GM12801 (cell line): Measurements from ENCODE around the gene MCAM.

ENCODE experiments used
- TF ChIP-seq, protein P1 (sequence below): IDR thresholded peaks from one replicate; pipeline ENCODE4 v1.5.1; 2011; ENCODE audit warnings: control low read depth; ENCODE audit not compliant: insufficient read length; ENCODE audit errors: extremely low read depth

MCAM gene

DNA sequence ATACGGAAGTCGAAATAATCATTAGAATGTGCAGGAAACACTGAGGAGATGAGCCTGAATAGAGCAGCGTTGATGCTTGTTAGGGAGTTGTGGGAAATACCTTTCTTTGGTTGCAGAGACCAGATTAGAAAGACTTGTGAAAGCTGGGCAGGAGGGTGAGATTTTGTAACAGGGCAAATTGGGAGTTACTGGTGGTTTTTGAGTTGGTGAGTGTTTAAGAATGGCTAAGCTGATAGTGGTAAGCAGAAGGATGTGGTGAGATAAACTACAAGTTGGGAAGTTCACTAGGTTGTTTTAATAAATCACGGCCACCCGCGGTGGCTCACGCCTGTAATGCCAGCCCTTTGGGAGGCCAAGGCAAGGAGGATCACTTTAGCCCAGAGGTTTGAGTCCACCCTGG, 34.4 kb downstream of the MCAM start:
- TF ChIP-seq, protein P1, sequence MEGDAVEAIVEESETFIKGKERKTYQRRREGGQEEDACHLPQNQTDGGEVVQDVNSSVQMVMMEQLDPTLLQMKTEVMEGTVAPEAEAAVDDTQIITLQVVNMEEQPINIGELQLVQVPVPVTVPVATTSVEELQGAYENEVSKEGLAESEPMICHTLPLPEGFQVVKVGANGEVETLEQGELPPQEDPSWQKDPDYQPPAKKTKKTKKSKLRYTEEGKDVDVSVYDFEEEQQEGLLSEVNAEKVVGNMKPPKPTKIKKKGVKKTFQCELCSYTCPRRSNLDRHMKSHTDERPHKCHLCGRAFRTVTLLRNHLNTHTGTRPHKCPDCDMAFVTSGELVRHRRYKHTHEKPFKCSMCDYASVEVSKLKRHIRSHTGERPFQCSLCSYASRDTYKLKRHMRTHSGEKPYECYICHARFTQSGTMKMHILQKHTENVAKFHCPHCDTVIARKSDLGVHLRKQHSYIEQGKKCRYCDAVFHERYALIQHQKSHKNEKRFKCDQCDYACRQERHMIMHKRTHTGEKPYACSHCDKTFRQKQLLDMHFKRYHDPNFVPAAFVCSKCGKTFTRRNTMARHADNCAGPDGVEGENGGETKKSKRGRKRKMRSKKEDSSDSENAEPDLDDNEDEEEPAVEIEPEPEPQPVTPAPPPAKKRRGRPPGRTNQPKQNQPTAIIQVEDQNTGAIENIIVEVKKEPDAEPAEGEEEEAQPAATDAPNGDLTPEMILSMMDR, result no peak

DNA sequence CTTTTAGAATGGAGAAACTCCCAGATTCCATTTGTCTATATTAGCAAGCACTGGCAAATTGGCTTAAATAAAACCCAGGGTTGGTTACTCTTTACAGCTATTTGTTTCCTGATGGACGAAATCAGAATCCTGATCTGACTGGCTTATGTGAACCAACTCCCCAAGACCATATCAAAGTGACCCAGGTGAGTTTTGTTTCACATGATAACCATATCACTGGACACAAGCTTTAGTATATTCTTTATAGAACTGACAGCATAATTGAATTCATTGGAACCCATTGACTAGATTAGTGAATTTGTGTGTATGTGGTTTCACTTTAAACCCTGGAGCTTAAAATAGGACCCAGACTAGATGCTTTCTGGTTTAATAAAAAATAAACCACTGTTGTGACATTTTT, 39.3 kb downstream of the MCAM start:
- TF ChIP-seq, protein P1, result no peak

DNA sequence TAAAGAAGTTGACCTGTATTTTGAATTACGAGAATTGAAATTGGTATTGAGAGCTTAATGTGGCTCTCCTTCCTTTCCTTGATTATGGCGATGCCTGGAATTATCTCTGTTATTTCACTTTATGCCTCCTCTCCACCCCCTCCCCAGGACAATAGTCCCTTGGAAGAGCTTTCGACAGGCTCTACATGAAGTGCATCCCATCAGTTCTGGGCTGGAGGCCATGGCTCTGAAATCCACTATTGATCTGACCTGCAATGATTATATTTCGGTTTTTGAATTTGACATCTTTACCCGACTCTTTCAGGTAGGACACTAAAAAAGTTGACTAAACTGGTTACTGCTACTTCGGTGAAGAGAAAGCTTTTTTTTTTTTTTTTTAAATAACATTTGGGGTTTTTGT, 43.2 kb downstream of the MCAM start:
- TF ChIP-seq, protein P1, result no peak

DNA sequence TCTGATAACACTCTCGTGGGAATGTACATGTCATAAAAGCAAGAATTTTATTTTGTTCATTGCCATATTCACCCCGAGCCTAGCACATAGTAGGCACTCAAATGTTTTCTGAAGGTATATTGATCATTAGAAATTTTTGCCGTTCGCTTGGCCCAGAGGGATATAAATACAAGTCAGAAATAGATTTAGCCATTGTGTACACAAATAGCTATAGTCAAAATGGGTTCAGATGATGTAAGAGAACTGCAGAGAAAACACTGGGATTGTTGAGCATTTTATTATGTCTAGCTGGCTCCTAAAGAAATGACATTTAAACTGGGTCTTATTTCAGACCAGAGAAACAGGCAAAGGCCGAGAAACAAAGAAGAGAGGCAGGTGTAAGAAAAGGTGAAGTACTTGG, 49.3 kb downstream of the MCAM start:
- TF ChIP-seq, protein P1, result no peak

DNA sequence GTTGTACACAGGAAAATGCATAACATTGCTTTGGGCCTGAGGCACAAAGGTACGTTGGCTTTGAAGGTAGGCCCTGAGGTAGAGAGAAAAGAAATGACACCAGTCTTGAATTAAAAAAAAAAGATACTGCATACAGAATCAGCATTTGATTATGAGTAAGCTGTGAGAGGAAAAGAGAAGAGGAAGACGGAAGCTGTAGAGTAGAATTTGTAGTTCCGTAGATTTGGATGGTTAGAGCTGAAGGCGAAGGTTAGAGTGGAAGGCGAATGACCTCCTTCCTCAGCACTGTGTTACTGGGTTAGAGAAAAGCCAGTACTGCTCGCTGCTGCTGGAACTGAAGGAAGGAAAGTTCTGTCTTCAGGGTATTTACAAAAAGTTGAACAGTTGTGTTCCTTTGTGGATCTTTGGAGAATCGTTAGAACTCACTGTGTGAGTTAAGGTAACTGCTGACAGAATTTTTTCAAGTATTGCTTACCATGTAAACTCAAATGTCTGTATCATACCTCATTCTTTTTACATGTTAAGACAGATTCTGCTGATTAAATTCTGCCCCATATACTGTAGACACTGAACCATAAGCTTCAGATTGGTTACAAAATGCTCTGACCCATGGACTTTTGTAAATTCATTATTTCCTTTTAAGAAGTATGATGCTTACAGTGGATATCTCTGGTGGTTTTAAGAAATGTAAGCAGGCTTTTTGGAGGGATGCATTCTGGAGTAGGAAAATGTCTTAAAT, 50.2 kb downstream of the MCAM start:
- TF ChIP-seq, protein P1, result no peak

DNA sequence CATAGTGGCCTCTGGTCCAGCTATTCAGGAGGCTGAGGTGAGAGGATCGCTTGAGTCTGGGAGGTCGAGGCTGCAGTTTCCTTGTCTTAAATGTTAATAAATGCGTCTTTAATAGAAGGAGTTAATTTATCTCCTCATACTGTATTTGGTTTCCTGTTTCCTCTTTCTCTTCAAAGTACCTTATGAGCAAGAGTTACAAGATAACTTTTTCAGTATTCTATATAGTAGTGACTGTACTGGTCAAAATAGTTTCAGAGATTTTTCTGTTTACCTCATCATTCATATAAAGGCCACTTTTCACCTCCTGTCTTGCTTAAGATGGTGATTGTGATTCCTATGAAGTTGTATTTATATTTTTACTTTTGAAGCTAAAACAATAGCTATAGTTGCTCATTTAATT, 50.9 kb downstream of the MCAM start:
- TF ChIP-seq, protein P1, result no peak

DNA sequence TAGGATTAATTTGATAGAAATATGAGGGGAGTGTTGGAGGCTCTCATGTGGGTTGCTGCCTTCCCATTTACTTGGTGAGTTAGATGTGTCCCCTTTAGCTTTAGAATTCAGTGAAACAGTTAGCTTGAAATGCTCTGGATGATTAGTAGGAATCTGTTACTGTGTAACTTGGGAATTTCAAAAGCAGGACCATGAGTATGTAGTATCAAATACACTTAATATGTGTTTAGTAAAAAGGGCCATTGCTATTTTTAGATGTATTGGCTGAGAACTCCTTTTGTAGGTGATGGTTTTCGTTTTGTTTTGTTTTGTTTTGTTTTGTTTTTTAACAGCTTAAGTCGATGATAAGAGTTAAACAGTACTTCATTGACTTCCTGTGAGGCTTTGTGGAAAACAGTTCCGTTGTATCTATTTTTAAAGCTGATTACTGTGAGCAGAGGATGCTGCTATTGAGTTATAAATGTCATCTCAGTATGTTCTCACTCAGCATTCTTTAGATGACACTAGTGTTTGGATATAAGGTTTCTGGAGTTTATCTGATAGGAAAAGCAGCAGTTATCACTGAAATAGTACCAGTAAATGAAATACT, 53.5 kb downstream of the MCAM start:
- TF ChIP-seq, protein P1, result no peak
